H7 (cell line): ENCODE data around the gene CIT. TPM values are rescaled to one million over a fixed set of nuclear protein-coding genes. Genes with fewer than 3 reads are reported as not detected.

ENCODE experiments used
- DNase-seq: peaks from one replicate; pipeline ENCODE4 v3.0.0; 2012
- H3K27me3 ChIP-seq: 2 replicates; pipeline ENCODE4 v1.6.0; 2011; ENCODE audit warnings: mild to moderate bottlenecking, low read length; ENCODE audit not compliant: control insufficient read depth, insufficient read depth
- H3K36me3 ChIP-seq: replicated peaks from 2 replicates; pipeline ENCODE4 v1.5.1; 2011; ENCODE audit warnings: low read length; ENCODE audit not compliant: control insufficient read depth, insufficient read depth
- H3K4me3 ChIP-seq: 2 replicates; pipeline ENCODE4 v1.5.1; 2011; ENCODE audit warnings: low read depth, mild to moderate bottlenecking, control low read depth, low read length, moderate library complexity; ENCODE audit not compliant: insufficient read depth
- total RNA-seq: library from RNA; depleted of rRNA; stranded (reverse); fragments of >200 nt; shearing (Covaris generic); gene quantifications from 2 replicates; pipeline ENCODE4 v1.2.3, GENCODE V29; 2014; rRNA removed

CIT gene
- total RNA-seq, 1 experiment from 2014 or later: 23.8 TPM

DNA sequence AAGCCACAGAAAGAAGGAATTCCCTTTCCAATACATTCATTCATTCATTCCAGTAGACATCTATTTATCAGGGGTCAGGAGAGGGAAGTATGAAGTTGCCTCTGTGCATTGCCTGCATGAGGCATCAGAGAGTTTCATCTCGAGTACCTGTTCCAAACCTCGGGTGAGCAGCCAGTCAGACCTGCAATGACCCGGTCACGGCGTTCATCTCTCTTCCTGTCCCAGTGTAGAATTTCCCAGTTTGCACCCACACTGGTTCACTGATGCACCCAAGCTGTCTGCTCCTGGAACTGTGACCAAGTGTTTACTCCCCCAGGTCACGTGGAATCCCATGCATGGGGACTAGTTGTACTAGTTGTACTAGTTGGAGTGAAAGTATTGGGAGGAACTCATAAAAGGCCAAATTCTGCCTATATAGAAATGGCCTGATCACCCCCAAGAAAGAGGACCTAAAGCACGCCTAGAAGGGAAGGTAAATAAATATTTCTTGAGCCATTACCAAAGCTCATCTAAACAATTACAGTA, 231.5 kb downstream of the CIT start:
- H3K36me3 ChIP-seq: no peaks in the 10 kb centered on the region
- no peaks in the 10 kb centered on the region for H3K27me3 ChIP-seq
- no peak overlapping the region for H3K4me3 ChIP-seq
- no peak for DNase-seq

DNA sequence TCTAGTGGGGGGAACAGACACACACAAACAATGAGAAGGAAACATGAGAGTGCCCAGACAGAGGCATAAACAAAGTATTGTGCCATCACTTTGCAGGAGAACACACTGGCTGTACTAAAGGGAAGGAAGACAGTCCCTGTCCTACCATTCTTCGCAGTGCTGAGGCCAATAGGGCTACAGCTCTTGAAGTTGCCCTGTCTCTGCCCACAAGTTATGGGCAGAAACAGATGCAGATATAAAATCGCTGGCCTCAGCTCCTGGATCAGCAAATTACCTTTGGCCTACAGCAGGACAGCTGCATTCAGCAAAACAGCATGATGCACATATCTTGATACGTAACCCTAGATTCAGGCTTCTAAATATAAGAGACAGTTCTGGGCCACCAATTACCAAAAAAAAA, 232.2 kb downstream of the CIT start:
- Histone ChIP-seq H3K27me3 (no peaks in the 10 kb centered on the region), H3K4me3 (no peak overlapping the region), H3K36me3 (no peaks in the 10 kb centered on the region)
- DNase-seq: no peak

DNA sequence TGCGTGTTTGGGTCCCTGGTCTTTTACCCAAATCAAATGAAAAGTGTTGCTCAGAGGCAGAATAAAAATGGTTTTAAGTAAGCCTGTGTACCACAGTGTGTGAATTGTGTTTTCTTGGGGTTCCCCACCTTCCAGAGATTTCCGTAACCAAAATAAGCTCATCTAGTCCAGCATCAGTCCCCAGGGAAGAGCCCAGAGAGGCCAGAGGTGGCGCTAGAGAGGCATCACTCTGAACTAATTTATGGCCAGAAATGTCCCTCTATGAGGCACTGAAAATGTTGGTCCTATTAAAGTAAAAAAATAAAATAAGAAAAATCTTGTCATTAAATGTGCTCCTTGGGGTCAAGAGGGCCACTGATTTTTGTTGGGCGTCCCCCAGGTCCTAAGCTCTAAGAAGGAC, 234.1 kb downstream of the CIT start:
- Histone ChIP-seq H3K36me3 (no peaks in the 10 kb centered on the region), H3K4me3 (no peak overlapping the region), H3K27me3 (no peaks in the 10 kb centered on the region; the same call in 1 of the 2 replicates)
- peak; percentile 76 for DNase-seq

Other genes with a start within 250 kb of the CIT start
- gene PRKAB1, start 209.2 kb downstream of the CIT start, total RNA-seq: 22.4 and 26.6 TPM in 2 replicates
- gene BICDL1, start 111.9 kb upstream of the CIT start, total RNA-seq: 12.3 and 15.7 TPM in 2 replicates
- gene RAB35, start 239.4 kb upstream of the CIT start, total RNA-seq: 38.4 and 42.8 TPM in 2 replicates